Stimulated activated CD4-positive, alpha-beta T cell treated with anti-CD3 and anti-CD28 coated beads, Interleukin-1b, Interleukin-23, amount 100 ng/mL, for 24 hours (primary cell): ENCODE results near the gene SEC24A.
A peak's percentile ranks its signal among the peaks of the same experiment; 100 is the strongest.
"Not testable (repeated sequence)": the region's sequence is repeated elsewhere in the genome, so short reads cannot be mapped to it uniquely, and the experiment has no call there.

Experiments
- DNase-seq, 4 experiments: peaks; one replicate each; pipeline ENCODE4 v3.0.0-alpha.2; 2020; ENCODE audit warnings: low read depth in 4 of 4, low spot score in 1 of 4

SEC24A gene

GRCh38 chr5:134649163-134649835, 714 bp downstream of the SEC24A start:
- no peak for DNase-seq

GRCh38 chr5:134650660-134651059, 2.1 kb downstream of the SEC24A start:
- not testable (repeated sequence) for DNase-seq

GRCh38 chr5:134651531-134651930, 2.9 kb downstream of the SEC24A start:
- DNase-seq: no peak

GRCh38 chr5:134656690-134657089, 8.1 kb downstream of the SEC24A start:
- DNase-seq: no peak

GRCh38 chr5:134659456-134659855, 10.9 kb downstream of the SEC24A start:
- DNase-seq: no peak

GRCh38 chr5:134659922-134660321, 11.3 kb downstream of the SEC24A start:
- DNase-seq: no peak

- no peak for DNase-seq
Observed at GRCh38 chr5:134662971-134663370, 14.4 kb downstream of the SEC24A start.

- no peak for DNase-seq
Observed at GRCh38 chr5:134664448-134664847, 15.9 kb downstream of the SEC24A start.

GRCh38 chr5:134673546-134673945, 25.0 kb downstream of the SEC24A start:
- DNase-seq: not testable (repeated sequence)

GRCh38 chr5:134677357-134677756, 28.8 kb downstream of the SEC24A start:
- DNase-seq: not testable (repeated sequence)

- not testable (repeated sequence) for DNase-seq
Observed at GRCh38 chr5:134690144-134690543, 41.6 kb downstream of the SEC24A start.

GRCh38 chr5:134692722-134693121, 44.1 kb downstream of the SEC24A start:
- no peak for DNase-seq

- DNase-seq: no peak
Observed at GRCh38 chr5:134708301-134708700, 59.7 kb downstream of the SEC24A start.

- no peak for DNase-seq
Observed at GRCh38 chr5:134714120-134714519, 65.5 kb downstream of the SEC24A start.

- DNase-seq: no peak
Observed at GRCh38 chr5:134714541-134714940, 66.0 kb downstream of the SEC24A start.

GRCh38 chr5:134715466-134715865, 66.9 kb downstream of the SEC24A start:
- DNase-seq: not testable (repeated sequence)

GRCh38 chr5:134724872-134725271, 76.3 kb downstream of the SEC24A start:
- DNase-seq: no peak

GRCh38 chr5:134732819-134733218, 84.2 kb downstream of the SEC24A start:
- no peak for DNase-seq

GRCh38 chr5:134735243-134735642, 86.7 kb downstream of the SEC24A start:
- no peak for DNase-seq

- DNase-seq: no peak
Observed at GRCh38 chr5:134736173-134736812, 87.7 kb downstream of the SEC24A start.

- DNase-seq: peak; percentile 89 to 98 (median 92)
Observed at GRCh38 chr5:134738133-134738962, 89.8 kb downstream of the SEC24A start, which contains the start of gene CAMLG. CAMLG (plus strand) TSS chr5:134738548; CDS start chr5:134738621, 73 bp downstream.
